T-cell (primary cell): ENCODE results near the gene SINHCAF. TPM values are rescaled to one million over a fixed set of nuclear protein-coding genes. Genes with fewer than 3 reads are reported as not detected.

Experiments used
- ATAC-seq, 4 experiments: fragments of 200-7000 bp in 3 of 4; fragments of 150-1000 bp in 1 of 4; cut with Tn5 transposase; replicated peaks in 1 of 4; 1 replicate in 3 of 4; 2 replicates in 1 of 4; pipeline ENCODE4 v1.10.0; 2021; ENCODE audit warnings: moderate library complexity in 3 of 4, mild to moderate bottlenecking in 2 of 4, moderate number of reproducible peaks in 1 of 4
- CTCF ChIA-PET, 2 donors: fragments of 300-600 bp; sonication (Branson Sonifier 250); formaldehyde crosslinking; loops; one replicate each; lab custom pipeline; 2022; ENCODE audit warnings: antibody characterized with exemption in 2 of 2; lab: Charles Lee
- POLR2A ChIA-PET, 2 donors: fragments of 300-600 bp; sonication (Branson Sonifier 250); formaldehyde crosslinking; loops; one replicate each; lab custom pipeline; 2022; ENCODE audit warnings: antibody characterized with exemption in 2 of 2; lab: Charles Lee
- DNase-seq, 35 experiments: peaks; one replicate each; pipeline versions ENCODE4 v3.0.0 to v3.0.0-alpha.2; 2013 to 2023
- H3K27ac ChIP-seq: one replicate; pipeline ENCODE4 v1.5.1; 2013; ENCODE audit warnings: low read length
- H3K27me3 ChIP-seq, 2 experiments: replicated peaks in 1 of 2; 1 replicate in 1 of 2; 2 replicates in 1 of 2; pipeline versions ENCODE4 v1.6.1 to v1.7.0; 2013; ENCODE audit warnings: low read length in 1 of 2, mixed read lengths in 1 of 2; ENCODE audit not compliant: control insufficient read depth in 2 of 2, insufficient read depth in 2 of 2; ENCODE audit errors: extremely low read depth in 1 of 2
- H3K36me3 ChIP-seq, 2 donors: 1 replicate in 1 of 2; 2 replicates in 1 of 2; pipeline versions ENCODE4 v1.6.1 to v1.7.0; 2013; ENCODE audit warnings: low read length in 1 of 2; ENCODE audit not compliant: control insufficient read depth in 2 of 2, insufficient read depth in 1 of 2; ENCODE audit errors: extremely low read depth in 1 of 2
- H3K4me1 ChIP-seq, 2 experiments: 1 replicate in 1 of 2; 2 replicates in 1 of 2; pipeline versions ENCODE4 v1.6.1 to v1.7.0; 2013; ENCODE audit warnings: low read length in 2 of 2, mixed read lengths in 1 of 2; ENCODE audit not compliant: insufficient read depth in 2 of 2, control insufficient read depth in 1 of 2; ENCODE audit errors: extremely low read depth in 1 of 2
- H3K4me3 ChIP-seq, 2 donors: 1 replicate in 1 of 2; 2 replicates in 1 of 2; pipeline versions ENCODE4 v1.5.1 to v1.7.0; 2013; ENCODE audit warnings: mild to moderate bottlenecking in 2 of 2, low read length in 1 of 2, moderate library complexity in 1 of 2; ENCODE audit not compliant: control insufficient read depth in 1 of 2; ENCODE audit errors: extremely low read depth in 1 of 2
- H3K9me3 ChIP-seq: 2 replicates; pipeline ENCODE4 v1.7.0; 2013
- H3K27ac Mint-ChIP-seq, 2 donors: one replicate each; pipeline ENCODE4 v1.8.0; 2020 to 2021; ENCODE audit warnings: mild to moderate bottlenecking in 2 of 2, mixed read lengths in 2 of 2
- H3K27me3 Mint-ChIP-seq, 2 donors: one replicate each; pipeline ENCODE4 v1.8.0; 2021 to 2022; ENCODE audit warnings: mixed read lengths in 2 of 2
- H3K36me3 Mint-ChIP-seq: one replicate; pipeline ENCODE4 v1.8.0; 2021; ENCODE audit warnings: mixed read lengths
- H3K4me1 Mint-ChIP-seq, 3 donors: one replicate each; pipeline ENCODE4 v1.8.0; 2020 to 2022; ENCODE audit warnings: mixed read lengths in 3 of 3, mild to moderate bottlenecking in 1 of 3
- H3K4me3 Mint-ChIP-seq, 3 donors: one replicate each; pipeline ENCODE4 v1.8.0; 2020 to 2022; ENCODE audit warnings: mild to moderate bottlenecking in 3 of 3, mixed read lengths in 3 of 3, moderate library complexity in 3 of 3
- H3K9me3 Mint-ChIP-seq, 3 donors: one replicate each; pipeline ENCODE4 v1.8.0; 2020 to 2022; ENCODE audit warnings: mixed read lengths in 3 of 3
- WGBS: methylation state at CpG from one replicate; pipeline ENCODE4 v1.1.5; 2013; ENCODE audit warnings: missing lambda C conversion rate; ENCODE audit not compliant: insufficient coverage; 5-methylcytosine and 5-hydroxymethylcytosine counted together
- total RNA-seq, 35 experiments: library from RNA in 6 of 35; stranded (reverse) in 6 of 35; fragments of 120-200 nt in 1 of 35; gene quantifications; one replicate each; pipeline versions ENCODE4 v1.2.1 to v1.2.4 and lab custom pipeline; 2013 to 2026

Gene SINHCAF
- total RNA-seq, 5 donors from 2014 or later (not counting 1 experiment from before 2014, with no cell fraction given), result 70.3 to 93.2 (median 85.0) TPM

DNA sequence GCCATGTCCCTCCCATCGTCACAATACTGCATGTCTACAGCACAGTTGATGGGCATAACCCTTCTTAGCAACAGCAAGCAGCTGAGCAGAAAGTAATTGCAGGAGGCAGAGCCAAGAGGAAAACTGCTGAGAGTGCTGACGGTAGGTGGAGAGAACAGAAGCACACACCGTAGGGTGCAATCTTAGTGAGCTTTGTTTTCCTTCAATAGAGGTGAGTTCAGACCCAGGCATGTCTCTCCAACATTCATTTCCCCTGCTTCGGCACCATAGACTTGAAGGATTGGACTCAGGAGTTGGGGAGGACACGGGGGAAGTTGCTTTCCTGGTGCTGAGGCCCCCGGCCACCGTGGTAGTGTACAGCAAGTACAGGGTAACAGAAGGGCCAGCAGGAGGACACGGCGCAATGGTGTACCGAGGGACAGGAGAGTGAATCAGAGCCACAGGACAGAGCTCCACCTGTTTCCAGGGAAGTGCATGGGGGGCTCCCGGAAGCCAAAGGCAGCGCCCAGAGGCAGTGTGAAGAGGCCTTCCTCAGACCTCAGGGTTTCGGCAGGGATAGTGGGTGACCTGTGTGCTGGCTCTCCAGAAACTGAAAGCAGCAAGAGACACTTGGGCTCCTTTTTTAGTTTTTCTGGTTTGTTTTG is 36.3 kb upstream of the SINHCAF start:
- WGBS, result 40% methylated on average over 10 of the region's 13 CpGs
- no peak overlapping the region for H3K27ac ChIP-seq
- Mint-ChIP-seq H3K4me1 (peaks cover 16 to 20% (median 17%) of the 10 kb centered on the region in 3 donors), H3K36me3 (no peaks in the 10 kb centered on the region), H3K27me3 (peaks cover 0 to 4% of the 10 kb centered on the region in 2 donors), H3K4me3 (peak overlapping the region; percentile 44 to 74 (median 50)), H3K27ac (peak overlapping the region in 1 of 2 donors; percentile 21), H3K9me3 (no peaks in the 10 kb centered on the region)
- H3K9me3 ChIP-seq, result no peaks in the 10 kb centered on the region
- POLR2A ChIA-PET, result no interaction called here
- H3K4me3 ChIP-seq, result peak overlapping the region in 1 of 2 donors; percentile 11
- DNase-seq, result peak in 4 of 35 experiments; percentile 1 to 9 (median 4)
- no peaks in the 10 kb centered on the region for H3K36me3 ChIP-seq
- peak in 3 of 4 experiments; percentile 26 to 48 (median 42) for ATAC-seq
- CTCF ChIA-PET, result no interaction called here
- H3K4me1 ChIP-seq, result peaks cover 3 to 19% of the 10 kb centered on the region in 2 experiments
- no peaks in the 10 kb centered on the region for H3K27me3 ChIP-seq

DNA sequence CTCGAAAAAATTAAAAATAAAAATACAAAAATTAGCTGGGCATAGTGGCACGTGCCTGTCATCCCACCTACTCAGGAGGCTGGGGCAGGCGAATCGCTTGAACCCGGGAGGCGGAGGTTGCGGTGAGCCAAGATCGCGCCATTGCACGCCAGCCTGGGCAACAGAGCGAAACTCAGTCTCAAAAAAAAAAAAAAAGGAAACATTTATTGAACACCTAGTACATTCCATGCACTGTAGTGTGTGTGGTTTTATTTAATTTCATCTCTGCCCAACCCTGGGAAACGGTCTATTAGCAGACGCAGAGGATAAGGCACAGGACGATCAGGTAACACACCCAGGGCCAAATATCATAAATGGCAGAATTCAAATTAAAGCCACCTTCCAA is 35.8 kb upstream of the SINHCAF start:
- ChIA-PET POLR2A (no interaction called here), CTCF (no interaction called here)
- Histone ChIP-seq H3K4me1 (peaks cover 3 to 19% of the 10 kb centered on the region in 2 experiments), H3K4me3 (no peak overlapping the region), H3K27ac (no peak overlapping the region), H3K9me3 (no peaks in the 10 kb centered on the region), H3K27me3 (no peaks in the 10 kb centered on the region), H3K36me3 (no peaks in the 10 kb centered on the region)
- 93% methylated on average over 5 of the region's 14 CpGs for WGBS
- peaks cover 16 to 20% (median 17%) of the 10 kb centered on the region in 3 donors for H3K4me1 Mint-ChIP-seq
- H3K27me3 Mint-ChIP-seq, result peaks cover 0 to 4% of the 10 kb centered on the region in 2 donors
- H3K27ac Mint-ChIP-seq, result no peak overlapping the region
- H3K4me3 Mint-ChIP-seq, result peak overlapping the region in 1 of 3 donors; percentile 74
- ATAC-seq (no peak), DNase-seq (no peak)
- no peaks in the 10 kb centered on the region for H3K9me3 Mint-ChIP-seq
- H3K36me3 Mint-ChIP-seq, result no peaks in the 10 kb centered on the region

DNA sequence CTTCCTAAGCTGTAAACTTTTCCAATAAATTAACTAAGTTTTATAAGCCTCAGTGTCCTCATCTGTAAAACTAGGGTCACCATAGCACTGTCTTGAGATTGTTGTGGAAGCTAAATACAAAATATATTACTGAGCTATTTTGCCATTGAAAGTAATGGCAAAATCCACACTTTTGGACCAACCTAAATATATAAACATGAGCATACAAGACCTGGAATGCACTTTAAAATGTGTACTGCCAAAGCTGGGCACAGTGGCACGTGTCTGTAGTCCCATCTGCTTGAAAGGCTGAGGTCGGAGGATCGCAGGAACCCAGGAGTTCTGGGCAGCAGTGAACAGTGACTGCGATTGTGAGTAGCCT is 29.8 kb upstream of the SINHCAF start:
- Histone ChIP-seq H3K27me3 (no peaks in the 10 kb centered on the region), H3K36me3 (no peaks in the 10 kb centered on the region), H3K27ac (no peak overlapping the region), H3K9me3 (no peaks in the 10 kb centered on the region), H3K4me1 (no peaks in the 10 kb centered on the region), H3K4me3 (no peak overlapping the region)
- Mint-ChIP-seq H3K27me3 (peaks cover 0 to 1% of the 10 kb centered on the region in 2 donors), H3K36me3 (no peaks in the 10 kb centered on the region), H3K9me3 (no peaks in the 10 kb centered on the region), H3K4me3 (no peak overlapping the region), H3K4me1 (no peaks in the 10 kb centered on the region), H3K27ac (no peak overlapping the region)
- WGBS, result 83% methylated on average over 2 of the region's 4 CpGs
- DNase-seq, result no peak
- ChIA-PET POLR2A (no interaction called here), CTCF (interaction anchor here (0.6 to 0.9 kb wide), 2 partner anchors 48 to 84 kb away, joined by 3 read pairs; no protein-coding TSS in a partner anchor)
- no peak for ATAC-seq

DNA sequence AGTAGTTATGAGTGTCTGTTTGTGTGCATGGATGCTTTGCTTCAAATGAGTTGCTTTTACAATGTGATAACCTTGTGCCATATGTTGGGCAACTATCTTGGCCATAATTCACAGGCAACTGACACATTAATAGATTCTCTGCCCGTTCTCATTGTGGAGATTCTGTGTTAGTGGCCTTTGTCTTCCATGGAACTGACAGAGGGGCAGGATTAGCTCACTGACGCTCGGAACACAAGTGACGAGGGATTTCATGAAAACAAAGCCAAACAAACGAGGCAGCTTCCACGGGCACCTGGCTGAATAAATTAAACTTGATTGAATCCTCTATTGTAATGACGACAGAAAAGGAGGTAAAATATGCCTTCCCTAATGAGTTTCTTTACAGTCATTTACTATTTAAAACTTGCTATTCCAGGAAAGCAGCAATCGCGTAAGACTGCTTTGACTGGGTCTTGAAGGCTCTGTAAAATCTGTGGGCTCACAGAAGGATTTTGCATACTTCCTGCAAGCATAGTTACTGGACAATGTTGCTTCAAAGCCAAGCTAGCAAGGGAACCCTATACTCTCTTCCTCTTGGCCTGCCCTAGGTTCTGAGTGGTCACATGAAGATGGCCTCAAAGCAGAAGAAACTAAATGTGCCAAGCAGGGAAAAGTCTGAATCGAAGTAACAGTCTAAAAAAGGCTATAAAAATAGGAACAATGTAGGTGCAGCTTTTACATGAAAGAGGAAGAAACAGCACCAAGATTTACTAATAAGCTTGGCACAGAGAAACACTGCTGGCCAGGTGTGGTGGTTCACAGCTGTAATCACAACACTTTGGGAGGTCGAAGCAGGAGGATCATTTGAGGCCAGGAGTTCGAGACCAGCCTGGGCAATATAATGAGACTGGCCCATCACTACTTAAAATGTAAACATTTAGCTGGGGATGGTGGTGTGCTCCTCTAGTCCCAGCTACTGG is 28.1 kb upstream of the SINHCAF start:
- H3K4me1 ChIP-seq, result no peaks in the 10 kb centered on the region
- H3K36me3 ChIP-seq, result no peaks in the 10 kb centered on the region
- DNase-seq (no peak), ATAC-seq (no peak)
- WGBS, result 67% methylated on average over 3 of the region's 12 CpGs
- H3K27ac Mint-ChIP-seq, result no peak overlapping the region
- H3K4me3 Mint-ChIP-seq, result no peak overlapping the region
- peaks cover 0 to 2% of the 10 kb centered on the region in 2 experiments for H3K27me3 ChIP-seq
- ChIA-PET POLR2A (no interaction called here), CTCF (no interaction called here)
- no peaks in the 10 kb centered on the region for H3K9me3 ChIP-seq
- H3K4me1 Mint-ChIP-seq, result no peaks in the 10 kb centered on the region
- H3K36me3 Mint-ChIP-seq, result no peaks in the 10 kb centered on the region
- H3K4me3 ChIP-seq, result no peak overlapping the region
- no peaks in the 10 kb centered on the region for H3K9me3 Mint-ChIP-seq
- no peak overlapping the region for H3K27ac ChIP-seq
- H3K27me3 Mint-ChIP-seq, result peaks cover 0 to 1% of the 10 kb centered on the region in 2 donors

DNA sequence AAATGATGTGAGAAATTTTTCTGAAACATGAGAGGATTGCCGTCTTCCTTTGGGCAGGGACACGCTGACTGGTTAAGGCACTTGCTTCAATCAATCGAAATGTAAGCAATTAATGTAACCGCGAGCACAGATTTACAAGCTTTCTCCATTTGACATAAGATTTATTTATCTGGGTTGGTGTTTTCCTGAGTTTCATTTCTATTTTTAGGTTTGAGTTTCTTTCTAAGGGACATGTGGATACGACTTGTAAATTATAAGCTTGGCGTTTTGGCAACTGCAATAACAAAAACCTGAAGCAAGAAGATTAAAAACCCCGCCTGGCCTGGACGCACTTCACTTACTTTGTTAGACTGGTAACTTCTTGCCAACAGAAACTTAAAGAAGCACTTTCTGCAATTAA is 20.3 kb upstream of the SINHCAF start:
- no peak overlapping the region for H3K27ac ChIP-seq
- Mint-ChIP-seq H3K4me3 (no peak overlapping the region), H3K27me3 (no peaks in the 10 kb centered on the region), H3K36me3 (no peaks in the 10 kb centered on the region), H3K9me3 (no peaks in the 10 kb centered on the region), H3K4me1 (peaks cover 0 to 10% (median 0%) of the 10 kb centered on the region in 3 donors), H3K27ac (no peak overlapping the region)
- H3K27me3 ChIP-seq, result peaks cover 0 to 4% of the 10 kb centered on the region in 2 experiments
- no peaks in the 10 kb centered on the region for H3K9me3 ChIP-seq
- 53% methylated on average over 4 of the region's 9 CpGs for WGBS
- no peaks in the 10 kb centered on the region for H3K4me1 ChIP-seq
- H3K36me3 ChIP-seq, result no peaks in the 10 kb centered on the region
- ChIA-PET CTCF (interaction anchor here (0.6 to 0.9 kb wide), 3 partner anchors 40 to 1260 kb away, joined by 3 read pairs; no protein-coding TSS in a partner anchor), POLR2A (no interaction called here)
- DNase-seq (no peak), ATAC-seq (no peak)
- no peak overlapping the region for H3K4me3 ChIP-seq

DNA sequence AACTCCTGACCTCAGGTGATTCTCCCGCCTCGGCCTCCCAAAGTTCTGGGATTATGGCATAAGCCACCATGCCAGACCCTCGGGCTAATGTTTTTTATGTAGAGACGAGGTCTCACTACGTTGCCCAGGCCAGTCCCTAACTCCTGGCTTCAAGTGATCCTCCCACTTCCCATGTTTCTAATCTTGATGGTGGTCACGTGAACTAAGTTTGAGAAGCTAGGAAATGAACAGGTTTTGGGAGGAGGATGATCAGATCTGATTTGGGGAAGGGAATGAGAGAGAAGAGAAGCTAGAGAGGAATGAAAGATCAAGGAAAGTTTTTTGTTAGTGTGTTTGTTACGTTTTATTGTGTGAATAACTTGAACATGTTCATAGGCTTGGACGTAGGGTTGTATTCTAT is 17.2 kb upstream of the SINHCAF start:
- 68% methylated on average over 3 of the region's 8 CpGs for WGBS
- CTCF ChIA-PET, result interaction anchor here in 1 of 2 donors (0.5 kb wide), 1 partner anchor 1066 kb away, joined by 3 read pairs; no protein-coding TSS in a partner anchor
- H3K9me3 Mint-ChIP-seq, result no peaks in the 10 kb centered on the region

More for the DNA sequence above, 17.2 kb upstream of the SINHCAF start:
- DNase-seq (no peak), ATAC-seq (no peak)
- H3K4me3 ChIP-seq, result no peak overlapping the region
- no peak overlapping the region for H3K4me3 Mint-ChIP-seq
- no peak overlapping the region for H3K27ac Mint-ChIP-seq
- no peaks in the 10 kb centered on the region for H3K36me3 Mint-ChIP-seq
- H3K27ac ChIP-seq, result no peak overlapping the region
- H3K36me3 ChIP-seq, result no peaks in the 10 kb centered on the region
- peaks cover 0 to 2% of the 10 kb centered on the region in 2 experiments for H3K27me3 ChIP-seq
- POLR2A ChIA-PET, result no interaction called here
- no peaks in the 10 kb centered on the region for H3K27me3 Mint-ChIP-seq
- H3K4me1 Mint-ChIP-seq, result peaks cover 0 to 10% (median 0%) of the 10 kb centered on the region in 3 donors
- H3K9me3 ChIP-seq, result no peaks in the 10 kb centered on the region
- no peaks in the 10 kb centered on the region for H3K4me1 ChIP-seq
